ENCODE results near the gene PPHLN1.

GRCh38 chr12:42325653-42326474 lies at the start of gene PPHLN1, which contains the start of gene ZCRB1:
- TF ChIP-seq CTCF (conservative IDR thresholded peaks at IDR 0.05 in 1 of 2, IDR thresholded peaks at IDR 0.05 in 1 of 2; ENCODE audit: low read depth in 1 of 2, low read length in 2 of 2) (no peak), EZH2 (IDR thresholded peaks at IDR 0.05; ENCODE audit: low read length, missing control alignments) (no peak)

Measured in fibroblast of lung (primary cell).